Stomach (tissue), 9 donors: ENCODE results near the gene PIM3. TPM values are rescaled to one million over a fixed set of nuclear protein-coding genes. Genes with fewer than 3 reads are reported as not detected.
A peak's percentile ranks its signal among the peaks of the same experiment; 100 is the strongest.

ENCODE experiments used
- DNase-seq, 2 donors: peaks; one replicate each; pipeline versions ENCODE4 v3.0.0 to v3.0.0-alpha.2; 2013 to 2019
- H3K27ac ChIP-seq, 5 donors: fragments of 200-600 bp in 4 of 5; sonication (generic) in 4 of 5; one replicate each; pipeline ENCODE4 v1.5.1; 2013 to 2019; ENCODE audit warnings: mild to moderate bottlenecking in 1 of 5, moderate library complexity in 1 of 5
- H3K27me3 ChIP-seq, 3 donors: fragments of 200-600 bp; sonication (generic); one replicate each; pipeline ENCODE4 v1.5.1; 2017 to 2019; ENCODE audit warnings: mixed run types in 1 of 3
- H3K36me3 ChIP-seq, 4 donors: fragments of 200-600 bp; sonication (generic); 1 replicate in 3 of 4; 2 replicates in 1 of 4; pipeline ENCODE4 v1.5.1; 2016 to 2019
- H3K4me1 ChIP-seq, 4 donors: fragments of 200-600 bp; sonication (generic); one replicate each; pipeline ENCODE4 v1.5.1; 2016 to 2019
- H3K4me3 ChIP-seq, 4 donors: fragments of 200-600 bp; sonication (generic) in 3 of 4; one replicate each; pipeline ENCODE4 v1.5.1; 2016 to 2019; ENCODE audit warnings: mild to moderate bottlenecking in 1 of 4
- H3K9me3 ChIP-seq, 4 donors: fragments of 200-600 bp; sonication (generic); one replicate each; pipeline ENCODE4 v1.5.1; 2016 to 2019
- CTCF ChIP-seq, 7 experiments: fragments of 450-650 bp in 4 of 7; fragments of 200-600 bp in 3 of 7; sonication (generic) in 3 of 7; IDR thresholded peaks; one replicate each; pipeline ENCODE4 v1.5.1; 2016 to 2019; ENCODE audit warnings: antibody characterized with exemption in 7 of 7, control low read depth in 2 of 7, mild to moderate bottlenecking in 1 of 7
- EP300 ChIP-seq: sonication (generic); formaldehyde crosslinking; IDR thresholded peaks from one replicate; pipeline ENCODE4 v1.6.1; 2017; ENCODE audit warnings: antibody characterized with exemption
- POLR2A ChIP-seq, 4 donors: fragments of 450-650 bp; IDR thresholded peaks; one replicate each; pipeline ENCODE4 v1.6.1; 2016; ENCODE audit warnings: antibody characterized with exemption in 4 of 4, control low read depth in 2 of 4, mild to moderate bottlenecking in 1 of 4, moderate library complexity in 1 of 4
- POLR2AphosphoS5 ChIP-seq, 3 donors: sonication (generic); formaldehyde crosslinking; IDR thresholded peaks; one replicate each; pipeline ENCODE4 v1.6.1; 2016; ENCODE audit warnings: antibody characterized with exemption in 3 of 3
- WGBS, 5 donors: extraction: QIAGEN DNeasy Blood & Tissue Kit in 3 of 5; methylation state at CpG; one replicate each; pipeline versions ENCODE4 v1.1.5 to v1.1.7; 2013 to 2018; 5-methylcytosine and 5-hydroxymethylcytosine counted together
- intact Hi-C: fragments of 100-400 bp; cut with DNase I; formaldehyde crosslinking; loops from one replicate; pipeline ENCODE4 v1.15.1; 2023; ENCODE audit warnings: low total_unique reads
- polyA plus RNA-seq, 3 donors: library from polyadenylated mRNA; stranded (reverse); fragments of 200-250 nt; gene quantifications; one replicate each; pipeline ENCODE4 v1.2.3, GENCODE V29; 2013
- total RNA-seq, 5 donors: library from RNA; depleted of rRNA; stranded (reverse); fragments of >200 nt; gene quantifications; one replicate each; pipeline versions ENCODE4 v1.1.0 to v1.2.3, GENCODE V29; 2014 to 2016
- donor health status: healthy with polysubstance abuse.
- donor health status: Bipolar disorder and iron deficiency.
- donor health status: healthy.

The PIM3 gene
- total and polyA plus RNA-seq, 8 donors, result 51.9 to 802 (median 84.6) TPM

- Histone ChIP-seq H3K4me1 (peaks cover 18 to 52% (median 44%) of the 10 kb centered on the region in 4 donors), H3K27me3 (peaks cover 12 to 45% (median 29%) of the 10 kb centered on the region in 3 donors), H3K27ac (peak overlapping the region; percentile 34 to 84 (median 69)), H3K4me3 (no peak overlapping the region), H3K9me3 (no peaks in the 10 kb centered on the region), H3K36me3 (no peaks in the 10 kb centered on the region)
- TF ChIP-seq EP300, result no peak
- no peak for TF ChIP-seq CTCF (IDR thresholded peaks at IDR 0.05)
- TF ChIP-seq POLR2A (IDR thresholded peaks at IDR 0.05), result no peak
- TF ChIP-seq POLR2AphosphoS5 (IDR thresholded peaks at IDR 0.05), result no peak
- intact Hi-C loops, result no loop called here
- 54 to 75% (median 60%) methylated on average over 19 to 24 of the region's 24 CpGs for WGBS, 5 donors
- peak in 1 of 2 donors; percentile 66 for DNase-seq
Observed at GRCh38 chr22:50008151-50009040, 47.8 kb downstream of the PIM3 start.

GRCh38 chr22:50009251-50009650 lies 48.7 kb downstream of the PIM3 start:
- Histone ChIP-seq H3K4me3 (no peak overlapping the region), H3K27me3 (peaks cover 14 to 54% (median 36%) of the 10 kb centered on the region in 3 donors), H3K4me1 (peaks cover 18 to 54% (median 47%) of the 10 kb centered on the region in 4 donors), H3K9me3 (no peaks in the 10 kb centered on the region), H3K27ac (no peak overlapping the region), H3K36me3 (no peaks in the 10 kb centered on the region)
- WGBS, 5 donors, result 90 to 95% (median 94%) methylated on average over 16 of the region's 16 CpGs
- no peak for DNase-seq
- intact Hi-C loops, result no loop called here
- TF ChIP-seq POLR2A (IDR thresholded peaks at IDR 0.05) (no peak), EP300 (no peak), POLR2AphosphoS5 (IDR thresholded peaks at IDR 0.05) (no peak), CTCF (IDR thresholded peaks at IDR 0.05) (no peak)

DNA sequence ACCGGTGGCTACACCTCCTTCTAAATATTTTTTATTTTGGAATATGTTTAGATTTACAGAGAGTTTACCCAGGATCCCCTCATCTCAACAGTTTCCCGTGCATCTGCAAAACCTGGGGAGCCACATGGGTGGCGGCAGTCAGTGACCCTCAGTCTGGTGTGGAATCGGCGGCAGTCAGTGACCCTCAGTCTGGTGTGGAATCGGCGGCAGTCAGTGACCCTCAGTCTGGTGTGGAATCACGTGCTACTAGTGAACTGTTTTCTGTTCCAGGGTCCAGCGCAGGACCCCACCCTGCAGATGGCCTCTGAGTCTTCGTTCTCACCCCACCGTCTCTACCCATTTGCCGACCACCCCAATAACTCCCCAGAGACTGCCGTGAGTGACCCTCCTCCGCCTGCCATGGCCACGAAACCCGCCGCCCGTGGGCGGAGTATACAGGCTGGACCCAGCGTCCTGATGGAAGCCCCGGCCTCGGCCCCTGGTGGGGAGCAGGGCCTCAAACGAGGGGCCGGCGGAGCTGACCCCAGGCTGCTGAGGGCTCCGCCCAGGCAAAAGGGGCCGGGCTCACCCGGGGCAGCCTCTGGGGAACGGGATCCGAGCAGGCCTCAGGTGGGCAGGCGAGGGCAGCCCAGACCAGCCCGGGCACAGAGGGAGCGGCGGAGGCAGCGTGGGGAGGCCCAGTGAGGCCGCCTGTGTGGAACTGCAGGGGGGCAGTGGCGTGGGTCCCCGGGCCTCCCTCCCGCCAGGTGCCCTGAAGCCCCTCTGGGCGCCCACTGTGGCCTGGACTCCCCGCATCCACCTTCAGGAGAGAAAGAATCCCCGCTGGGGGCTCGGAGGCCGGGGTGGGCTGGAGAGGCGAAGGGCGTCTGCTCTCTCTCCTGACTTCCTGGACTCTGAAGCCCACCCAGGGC lies 49.4 kb downstream of the PIM3 start:
- Histone ChIP-seq H3K27me3 (peaks cover 21 to 62% (median 43%) of the 10 kb centered on the region in 3 donors), H3K36me3 (no peaks in the 10 kb centered on the region), H3K4me1 (peaks cover 26 to 62% (median 55%) of the 10 kb centered on the region in 4 donors), H3K4me3 (peak overlapping the region in 2 of 4 donors; percentile 20 to 35), H3K9me3 (no peaks in the 10 kb centered on the region), H3K27ac (no peak overlapping the region)
- TF ChIP-seq EP300 (no peak), CTCF (IDR thresholded peaks at IDR 0.05) (no peak), POLR2A (IDR thresholded peaks at IDR 0.05) (no peak), POLR2AphosphoS5 (IDR thresholded peaks at IDR 0.05) (no peak)
- 71 to 84% (median 74%) methylated on average over 22 to 46 of the region's 46 CpGs for WGBS, 5 donors
- intact Hi-C loops, result no loop called here
- no peak for DNase-seq
